Measurements from ENCODE around the gene EFHD1.

DNA sequence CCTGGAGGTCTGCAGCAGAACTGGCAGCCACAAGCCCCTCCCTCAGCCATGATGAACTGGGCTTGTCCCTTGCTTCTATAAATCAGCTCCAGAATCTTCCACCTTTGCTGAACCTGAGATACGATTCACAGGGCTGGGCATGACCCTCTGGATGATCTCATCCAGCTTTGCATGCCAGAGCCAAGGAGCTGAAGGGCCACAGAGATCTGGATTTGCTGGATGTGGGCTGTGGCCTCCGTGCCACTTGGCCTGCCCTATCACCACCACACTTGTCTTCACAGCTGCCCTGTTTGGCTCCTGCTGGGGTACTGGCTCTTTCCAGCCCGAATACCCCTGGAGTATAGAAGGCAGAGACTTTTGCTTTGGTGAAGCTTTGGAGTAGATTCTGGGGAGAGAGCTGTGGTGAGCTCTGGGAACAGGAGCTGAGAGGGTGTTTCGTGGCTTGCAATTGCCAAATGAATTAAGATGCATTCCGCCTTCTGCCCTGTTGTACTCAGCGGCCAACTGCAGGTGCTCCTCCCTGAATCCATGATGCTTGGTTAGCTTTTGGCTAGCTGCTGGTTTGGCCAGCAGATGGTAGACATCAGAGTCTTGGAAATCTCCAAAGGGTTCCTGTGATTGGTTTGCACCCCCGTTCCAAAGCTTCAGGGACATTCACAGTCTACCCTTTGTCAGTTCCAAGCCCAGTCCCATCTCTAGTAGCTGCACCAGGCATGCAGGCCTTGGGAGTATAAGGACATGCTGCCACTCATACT lies 32.8 kb downstream of the EFHD1 start:
- TF ChIP-seq, protein P1, sequence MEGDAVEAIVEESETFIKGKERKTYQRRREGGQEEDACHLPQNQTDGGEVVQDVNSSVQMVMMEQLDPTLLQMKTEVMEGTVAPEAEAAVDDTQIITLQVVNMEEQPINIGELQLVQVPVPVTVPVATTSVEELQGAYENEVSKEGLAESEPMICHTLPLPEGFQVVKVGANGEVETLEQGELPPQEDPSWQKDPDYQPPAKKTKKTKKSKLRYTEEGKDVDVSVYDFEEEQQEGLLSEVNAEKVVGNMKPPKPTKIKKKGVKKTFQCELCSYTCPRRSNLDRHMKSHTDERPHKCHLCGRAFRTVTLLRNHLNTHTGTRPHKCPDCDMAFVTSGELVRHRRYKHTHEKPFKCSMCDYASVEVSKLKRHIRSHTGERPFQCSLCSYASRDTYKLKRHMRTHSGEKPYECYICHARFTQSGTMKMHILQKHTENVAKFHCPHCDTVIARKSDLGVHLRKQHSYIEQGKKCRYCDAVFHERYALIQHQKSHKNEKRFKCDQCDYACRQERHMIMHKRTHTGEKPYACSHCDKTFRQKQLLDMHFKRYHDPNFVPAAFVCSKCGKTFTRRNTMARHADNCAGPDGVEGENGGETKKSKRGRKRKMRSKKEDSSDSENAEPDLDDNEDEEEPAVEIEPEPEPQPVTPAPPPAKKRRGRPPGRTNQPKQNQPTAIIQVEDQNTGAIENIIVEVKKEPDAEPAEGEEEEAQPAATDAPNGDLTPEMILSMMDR (conservative IDR thresholded peaks at IDR 0.05) = no peak
- TF ChIP-seq ZFX (IDR thresholded peaks at IDR 0.05) = no peak

All from C4-2B (cell line).